Liver (tissue), 9 donors: Measurements from ENCODE around the gene GAD2. TPM values are rescaled to one million over a fixed set of nuclear protein-coding genes. Genes with fewer than 3 reads are reported as not detected.

Source experiments
- DNase-seq: peaks from one replicate; pipeline ENCODE4 v3.0.0-alpha.2; 2017; ENCODE audit warnings: low spot score
- H3K27ac ChIP-seq, 2 donors: one replicate each; pipeline ENCODE4 v1.7.0; 2013; ENCODE audit warnings: inconsistent platforms in 2 of 2, low read length in 2 of 2, control low read depth in 1 of 2, low read depth in 1 of 2, mild to moderate bottlenecking in 1 of 2
- H3K27me3 ChIP-seq, 4 donors: one replicate each; pipeline versions ENCODE4 v1.6.1 to v1.7.0; 2013; ENCODE audit warnings: low read length in 3 of 4, inconsistent platforms in 1 of 4, mild to moderate bottlenecking in 1 of 4, moderate library complexity in 1 of 4; ENCODE audit not compliant: control insufficient read depth in 4 of 4, insufficient read depth in 4 of 4
- H3K36me3 ChIP-seq, 4 donors: one replicate each; pipeline versions ENCODE4 v1.6.1 to v1.7.0; 2013; ENCODE audit warnings: low read length in 3 of 4, mild to moderate bottlenecking in 3 of 4, low read depth in 1 of 4, moderate library complexity in 1 of 4; ENCODE audit not compliant: control insufficient read depth in 4 of 4, insufficient read depth in 3 of 4
- H3K4me1 ChIP-seq, 4 donors: one replicate each; pipeline versions ENCODE4 v1.6.1 to v1.7.0; 2013; ENCODE audit warnings: low read length in 3 of 4, mild to moderate bottlenecking in 3 of 4, moderate library complexity in 1 of 4; ENCODE audit not compliant: control insufficient read depth in 4 of 4, insufficient read depth in 4 of 4
- H3K4me3 ChIP-seq, 3 donors: one replicate each; pipeline versions ENCODE4 v1.6.1 to v1.7.0; 2013; ENCODE audit warnings: low read length in 3 of 3, control low read depth in 1 of 3, low read depth in 1 of 3, mild to moderate bottlenecking in 1 of 3
- H3K9ac ChIP-seq, 2 donors: one replicate each; pipeline ENCODE4 v1.7.0; 2013; ENCODE audit warnings: low read length in 2 of 2, mild to moderate bottlenecking in 2 of 2, moderate library complexity in 2 of 2, control low read depth in 1 of 2, low read depth in 1 of 2
- H3K9me3 ChIP-seq, 4 donors: one replicate each; pipeline versions ENCODE4 v1.6.1 to v1.7.0; 2013; ENCODE audit warnings: low read length in 3 of 4; ENCODE audit not compliant: control insufficient read depth in 4 of 4
- ATF3 ChIP-seq: IDR thresholded peaks from 2 replicates; pipeline ENCODE4 v1.6.1; 2016; ENCODE audit warnings: antibody characterized with exemption
- CTCF ChIP-seq: fragments of 150-350 bp; IDR thresholded peaks from 2 replicates; pipeline ENCODE4 v1.5.1; 2017; ENCODE audit warnings: improper control_type of control experiment, low read depth, low read length; ENCODE audit not compliant: missing input control
- FOXA1 ChIP-seq: IDR thresholded peaks from 2 replicates; pipeline ENCODE4 v1.6.1; 2016; ENCODE audit warnings: antibody characterized with exemption
- FOXA2 ChIP-seq: IDR thresholded peaks from 2 replicates; pipeline ENCODE4 v1.6.1; 2016; ENCODE audit warnings: antibody characterized with exemption
- GABPA ChIP-seq, 2 donors: IDR thresholded peaks in 1 of 2; conservative IDR thresholded peaks in 1 of 2; 2 replicates each; pipeline ENCODE4 v1.6.1; 2016; ENCODE audit warnings: antibody characterized with exemption in 2 of 2, mild to moderate bottlenecking in 1 of 2, moderate library complexity in 1 of 2
- HNF4A ChIP-seq, 2 donors: conservative IDR thresholded peaks; 2 replicates each; pipeline ENCODE4 v1.6.1; 2016; ENCODE audit warnings: antibody characterized with exemption in 2 of 2, mild to moderate bottlenecking in 2 of 2
- HNF4G ChIP-seq: IDR thresholded peaks from 2 replicates; pipeline ENCODE4 v1.6.1; 2016; ENCODE audit warnings: antibody characterized with exemption
- JUND ChIP-seq, 2 donors: IDR thresholded peaks; 2 replicates each; pipeline ENCODE4 v1.6.1; 2016; ENCODE audit warnings: antibody characterized with exemption in 2 of 2
- NR2F2 ChIP-seq: IDR thresholded peaks from 2 replicates; pipeline ENCODE4 v1.6.1; 2016; ENCODE audit warnings: antibody characterized with exemption
- RAD21 ChIP-seq, 2 donors: IDR thresholded peaks; 2 replicates each; pipeline ENCODE4 v1.6.1; 2016; ENCODE audit warnings: antibody characterized with exemption in 2 of 2, mild to moderate bottlenecking in 2 of 2
- REST ChIP-seq: IDR thresholded peaks from 2 replicates; pipeline ENCODE4 v1.6.1; 2016; ENCODE audit warnings: antibody characterized with exemption, mild to moderate bottlenecking
- RXRA ChIP-seq, 2 donors: IDR thresholded peaks; 2 replicates each; pipeline ENCODE4 v1.6.1; 2017 to 2018; ENCODE audit warnings: antibody characterized with exemption in 2 of 2, mild to moderate bottlenecking in 1 of 2
- SP1 ChIP-seq: IDR thresholded peaks from 2 replicates; pipeline ENCODE4 v1.6.1; 2018; ENCODE audit warnings: antibody characterized with exemption, mild to moderate bottlenecking
- TAF1 ChIP-seq: conservative IDR thresholded peaks from 2 replicates; pipeline ENCODE4 v1.6.1; 2016; ENCODE audit warnings: antibody characterized with exemption, mild to moderate bottlenecking
- ZBTB33 ChIP-seq: IDR thresholded peaks from 2 replicates; pipeline ENCODE4 v1.6.1; 2016; ENCODE audit warnings: antibody characterized with exemption
- WGBS: extraction: QIAGEN DNeasy Blood & Tissue Kit; methylation state at CpG from one replicate; pipeline ENCODE4 v1.1.7; 2013; 5-methylcytosine and 5-hydroxymethylcytosine counted together
- polyA plus RNA-seq, 2 donors: library from polyadenylated mRNA; stranded (reverse) in 1 of 2; unstranded in 1 of 2; fragments of 200-250 nt in 1 of 2; fragments of >200 nt in 1 of 2; fragmentation: Nextera tagmentation in 1 of 2; extraction: Ambion mirVana in 1 of 2; gene quantifications; one replicate each; pipeline versions ENCODE4 v1.2.1 to v1.2.3, GENCODE V29; 2013 to 2015
- total RNA-seq, 2 donors: library from RNA; depleted of rRNA; stranded (reverse); fragments of >200 nt; gene quantifications; one replicate each; pipeline ENCODE4 v1.2.3, GENCODE V29; 2014
- donor health status: healthy.
- donor health status: healthy.
- donor health status: healthy.
- donor health status: healthy.
- donor health status: healthy.

Gene GAD2
- total and polyA plus RNA-seq, 4 donors: not detected

GRCh38 chr10:26172131-26172530 is 44.4 kb upstream of the GAD2 start (continued):
- TF ChIP-seq SP1 (no peak), FOXA2 (no peak)

GRCh38 chr10:26173837-26174236 is 42.7 kb upstream of the GAD2 start:
- Histone ChIP-seq H3K27ac (no peak overlapping the region), H3K4me1 (peaks cover 0 to 1% (median 0%) of the 10 kb centered on the region in 4 donors), H3K27me3 (peaks cover 0 to 7% (median 0%) of the 10 kb centered on the region in 4 donors), H3K9me3 (peaks cover 0 to 2% (median 0%) of the 10 kb centered on the region in 4 donors), H3K36me3 (no peaks in the 10 kb centered on the region), H3K4me3 (no peak overlapping the region), H3K9ac (no peak overlapping the region)
- WGBS: 65% methylated on average over 2 of the region's 2 CpGs
- DNase-seq: no peak
- TF ChIP-seq TAF1 (no peak), GABPA (IDR thresholded peaks at IDR 0.05 in 1 of 2, conservative IDR thresholded peaks at IDR 0.05 in 1 of 2) (no peak), HNF4G (no peak), RXRA (IDR thresholded peaks at IDR 0.05) (no peak), JUND (IDR thresholded peaks at IDR 0.05) (no peak), ATF3 (no peak), REST (no peak), NR2F2 (no peak), RAD21 (IDR thresholded peaks at IDR 0.05) (no peak), HNF4A (conservative IDR thresholded peaks at IDR 0.05) (no peak)

- TF ChIP-seq FOXA1: no peak
- TF ChIP-seq FOXA2: no peak
- TF ChIP-seq ZBTB33: no peak
- no peak for TF ChIP-seq SP1
- TF ChIP-seq GABPA (IDR thresholded peaks at IDR 0.05 in 1 of 2, conservative IDR thresholded peaks at IDR 0.05 in 1 of 2): no peak
- TF ChIP-seq RAD21 (IDR thresholded peaks at IDR 0.05): no peak
- no peak for TF ChIP-seq REST
- TF ChIP-seq CTCF: no peak
- TF ChIP-seq HNF4A (conservative IDR thresholded peaks at IDR 0.05): no peak
- TF ChIP-seq ATF3: no peak
- TF ChIP-seq HNF4G: no peak
- no peak for TF ChIP-seq NR2F2
- no peak for TF ChIP-seq JUND (IDR thresholded peaks at IDR 0.05)
- Histone ChIP-seq H3K36me3 (no peaks in the 10 kb centered on the region), H3K27me3 (peaks cover 0 to 7% (median 0%) of the 10 kb centered on the region in 4 donors), H3K9ac (no peak overlapping the region), H3K9me3 (peaks cover 0 to 2% (median 0%) of the 10 kb centered on the region in 4 donors), H3K27ac (no peak overlapping the region), H3K4me1 (peaks cover 0 to 1% (median 0%) of the 10 kb centered on the region in 4 donors), H3K4me3 (no peak overlapping the region)
- 79% methylated on average over 4 of the region's 4 CpGs for WGBS
- no peak for DNase-seq
These were observed 39.2 kb upstream of the GAD2 start for GRCh38 chr10:26177341-26177740.
